AG04450 (cell line): ENCODE measurements around the gene PDGFA. TPM values are rescaled to one million over a fixed set of nuclear protein-coding genes. Genes with fewer than 3 reads are reported as not detected.

ENCODE experiments used
- CTCF ChIA-PET: fragments of 300-600, 350-600 bp; formaldehyde crosslinking; extraction: SDS; loops from one replicate; lab custom pipeline; 2022; ENCODE audit warnings: antibody characterized with exemption, inconsistent platforms; lab: Charles Lee
- POLR2A ChIA-PET: fragments of 350-600 bp; formaldehyde crosslinking; extraction: SDS; loops from one replicate; lab custom pipeline; 2021; ENCODE audit warnings: antibody characterized with exemption, inconsistent platforms; lab: Yijun Ruan, JAX
- DNase-seq: peaks from one replicate; pipeline ENCODE4 v3.0.0-alpha.2; 2011; ENCODE audit warnings: low read depth, low spot score
- H3K27ac ChIP-seq: one replicate; pipeline ENCODE4 v1.5.1; 2012; ENCODE audit warnings: low read depth, low read length, control low read depth
- H3K27me3 ChIP-seq: one replicate; pipeline ENCODE4 v1.6.0; 2012; ENCODE audit warnings: low read length; ENCODE audit not compliant: control insufficient read depth, insufficient read depth
- H3K4me3 ChIP-seq: 2 replicates; pipeline ENCODE4 v1.5.1; 2011; ENCODE audit warnings: mild to moderate bottlenecking, low read depth, low read length, control low read depth
- H3K9me3 ChIP-seq: 2 replicates; pipeline ENCODE4 v1.5.1; 2012; ENCODE audit warnings: low read length; ENCODE audit not compliant: control insufficient read depth, insufficient read depth
- polyA plus RNA-seq: library from polyadenylated mRNA; depleted of rRNA; stranded (reverse); fragments of >200 nt; gene quantifications from 2 replicates; pipeline ENCODE4 v1.2.3, GENCODE V29; 2011
- TF ChIP-seq, protein P1 (sequence below): IDR thresholded peaks from 2 replicates; pipeline ENCODE4 v1.5.1; 2011; ENCODE audit warnings: low read depth, low read length, control low read depth, inconsistent platforms

Gene PDGFA
- polyA plus RNA-seq, 1 experiment: 2.0 TPM

- Histone ChIP-seq H3K27ac (no peak overlapping the region), H3K4me3 (no peak overlapping the region), H3K9me3 (no peaks in the 10 kb centered on the region; the same call in 1 of the 2 replicates), H3K27me3 (no peaks in the 10 kb centered on the region)
- POLR2A ChIA-PET: no interaction called here
- no peak for DNase-seq
- CTCF ChIA-PET: interaction anchor here (1.0 kb wide), 1 partner anchor 60 kb away, joined by 3 read pairs; no protein-coding TSS in a partner anchor
- TF ChIP-seq, protein P1, sequence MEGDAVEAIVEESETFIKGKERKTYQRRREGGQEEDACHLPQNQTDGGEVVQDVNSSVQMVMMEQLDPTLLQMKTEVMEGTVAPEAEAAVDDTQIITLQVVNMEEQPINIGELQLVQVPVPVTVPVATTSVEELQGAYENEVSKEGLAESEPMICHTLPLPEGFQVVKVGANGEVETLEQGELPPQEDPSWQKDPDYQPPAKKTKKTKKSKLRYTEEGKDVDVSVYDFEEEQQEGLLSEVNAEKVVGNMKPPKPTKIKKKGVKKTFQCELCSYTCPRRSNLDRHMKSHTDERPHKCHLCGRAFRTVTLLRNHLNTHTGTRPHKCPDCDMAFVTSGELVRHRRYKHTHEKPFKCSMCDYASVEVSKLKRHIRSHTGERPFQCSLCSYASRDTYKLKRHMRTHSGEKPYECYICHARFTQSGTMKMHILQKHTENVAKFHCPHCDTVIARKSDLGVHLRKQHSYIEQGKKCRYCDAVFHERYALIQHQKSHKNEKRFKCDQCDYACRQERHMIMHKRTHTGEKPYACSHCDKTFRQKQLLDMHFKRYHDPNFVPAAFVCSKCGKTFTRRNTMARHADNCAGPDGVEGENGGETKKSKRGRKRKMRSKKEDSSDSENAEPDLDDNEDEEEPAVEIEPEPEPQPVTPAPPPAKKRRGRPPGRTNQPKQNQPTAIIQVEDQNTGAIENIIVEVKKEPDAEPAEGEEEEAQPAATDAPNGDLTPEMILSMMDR: peak; percentile 29; the same call in 1 of the 2 replicates
These were observed 10.1 kb downstream of the PDGFA start for GRCh38 chr7:509426-510130.

DNA sequence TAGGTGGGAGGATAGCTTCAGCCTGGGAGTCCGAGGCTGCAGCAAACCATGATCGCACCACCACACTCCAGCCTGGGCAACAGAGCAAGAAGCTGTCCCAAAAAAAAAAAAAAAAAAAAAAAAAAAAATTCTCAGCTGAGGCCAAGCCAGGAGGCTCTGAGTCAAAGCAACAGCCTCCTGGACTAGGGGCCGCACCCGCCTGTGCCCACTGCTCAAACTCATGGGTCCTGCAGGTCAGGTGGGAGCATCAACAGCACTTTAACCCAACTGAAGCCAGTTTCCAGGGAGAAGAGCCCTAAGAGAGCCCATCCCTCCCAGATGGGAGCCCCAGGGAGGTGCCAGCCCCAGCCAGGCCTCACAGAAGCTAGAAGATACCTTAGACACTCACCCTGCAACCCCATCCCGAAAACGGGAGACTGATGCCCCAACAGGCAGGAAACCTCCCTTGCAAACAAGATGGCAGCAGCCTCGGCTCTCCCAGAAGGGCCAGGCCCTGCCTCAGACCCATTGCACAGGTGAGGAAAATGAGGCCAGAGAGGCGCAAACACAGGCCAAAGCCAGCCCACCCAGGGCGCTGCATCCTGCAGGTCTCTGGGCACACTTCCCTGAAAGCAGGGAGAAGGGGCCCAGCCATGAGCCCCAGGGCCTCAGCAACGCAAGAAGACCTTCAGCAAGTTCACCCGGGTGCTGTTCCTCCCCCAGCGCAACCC is 11.0 kb downstream of the PDGFA start:
- Histone ChIP-seq H3K27me3 (no peaks in the 10 kb centered on the region), H3K9me3 (no peaks in the 10 kb centered on the region; the same call in 1 of the 2 replicates), H3K27ac (no peak overlapping the region), H3K4me3 (no peak overlapping the region)
- CTCF ChIA-PET: no interaction called here
- DNase-seq: no peak
- TF ChIP-seq, protein P1: no peak
- POLR2A ChIA-PET: no interaction called here

- ChIA-PET POLR2A (no interaction called here), CTCF (no interaction called here)
- Histone ChIP-seq H3K27me3 (no peaks in the 10 kb centered on the region), H3K9me3 (no peaks in the 10 kb centered on the region; the same call in 1 of the 2 replicates), H3K27ac (no peak overlapping the region), H3K4me3 (no peak overlapping the region)
- TF ChIP-seq, protein P1: no peak
- no peak for DNase-seq
These were observed 11.9 kb downstream of the PDGFA start for GRCh38 chr7:507623-508300.

GRCh38 chr7:506921-507622 is 12.6 kb downstream of the PDGFA start:
- DNase-seq: no peak
- no peak overlapping the region for H3K4me3 ChIP-seq
- H3K27me3 ChIP-seq: no peaks in the 10 kb centered on the region
- H3K9me3 ChIP-seq: no peaks in the 10 kb centered on the region; the same call in 1 of the 2 replicates
- TF ChIP-seq, protein P1: no peak
- ChIA-PET CTCF (no interaction called here), POLR2A (no interaction called here)
- H3K27ac ChIP-seq: no peak overlapping the region
